NCI-H146 treated with DMSO at 0.1 percent for 48 hours (cell line): ENCODE results near the gene THY1.
"Not testable (repeated sequence)": the region's sequence is repeated elsewhere in the genome, so short reads cannot be mapped to it uniquely, and the experiment has no call there.

Experiments used
- DNase-seq: peaks from one replicate; lab custom pipeline; 2025; ENCODE audit not compliant: unreplicated experiment; lab: John Stamatoyannopoulos, UW

Gene THY1

GRCh38 chr11:119419834-119420492, 3.0 kb downstream of the THY1 start:
- no peak for DNase-seq

- no peak for DNase-seq
Observed at GRCh38 chr11:119419246-119419645, 3.7 kb downstream of the THY1 start.

- no peak for DNase-seq
Observed at GRCh38 chr11:119418759-119419158, 4.2 kb downstream of the THY1 start.

- no peak for DNase-seq
Observed at GRCh38 chr11:119417726-119418540, 5.0 kb downstream of the THY1 start.

- DNase-seq: no peak
Observed at GRCh38 chr11:119416606-119417580, 6.1 kb downstream of the THY1 start.

- DNase-seq: no peak
Observed at GRCh38 chr11:119415966-119416365, 7.0 kb downstream of the THY1 start.

- no peak for DNase-seq
Observed at GRCh38 chr11:119415517-119415916, 7.5 kb downstream of the THY1 start.

- DNase-seq: no peak
Observed at GRCh38 chr11:119414734-119415133, 8.2 kb downstream of the THY1 start.

- no peak for DNase-seq
Observed at GRCh38 chr11:119414321-119414720, 8.7 kb downstream of the THY1 start.

- no peak for DNase-seq
Observed at GRCh38 chr11:119412072-119412471, 10.9 kb downstream of the THY1 start.

- no peak for DNase-seq
Observed at GRCh38 chr11:119410501-119410900, 12.5 kb downstream of the THY1 start.

GRCh38 chr11:119409731-119410130, 13.2 kb downstream of the THY1 start:
- no peak for DNase-seq

GRCh38 chr11:119406005-119406404, 17.0 kb downstream of the THY1 start:
- no peak for DNase-seq

- not testable (repeated sequence) for DNase-seq
Observed at GRCh38 chr11:119405448-119405847, 17.5 kb downstream of the THY1 start.

- DNase-seq: no peak
Observed at GRCh38 chr11:119404872-119405271, 18.1 kb downstream of the THY1 start.

- DNase-seq: no peak
Observed at GRCh38 chr11:119403021-119403420, 20.0 kb downstream of the THY1 start.

- no peak for DNase-seq
Observed at GRCh38 chr11:119402470-119402869, 20.5 kb downstream of the THY1 start.

- no peak for DNase-seq
Observed at GRCh38 chr11:119400860-119401259, 22.1 kb downstream of the THY1 start.

GRCh38 chr11:119397740-119398139, 25.2 kb downstream of the THY1 start:
- DNase-seq: no peak

- DNase-seq: no peak
Observed at GRCh38 chr11:119396835-119397234, 26.1 kb downstream of the THY1 start.

- no peak for DNase-seq
Observed at GRCh38 chr11:119391275-119391674, 31.7 kb downstream of the THY1 start.
